ENCODE measurements around the gene TEX2. TPM values are rescaled to one million over a fixed set of nuclear protein-coding genes. Genes with fewer than 3 reads are reported as not detected.

The TEX2 gene
- total and polyA plus RNA-seq, 2 of the 13 experiments (the other 11 are each of a cell fraction or from before 2014, with no cell fraction given), result 21.4 to 37.7 TPM

DNA sequence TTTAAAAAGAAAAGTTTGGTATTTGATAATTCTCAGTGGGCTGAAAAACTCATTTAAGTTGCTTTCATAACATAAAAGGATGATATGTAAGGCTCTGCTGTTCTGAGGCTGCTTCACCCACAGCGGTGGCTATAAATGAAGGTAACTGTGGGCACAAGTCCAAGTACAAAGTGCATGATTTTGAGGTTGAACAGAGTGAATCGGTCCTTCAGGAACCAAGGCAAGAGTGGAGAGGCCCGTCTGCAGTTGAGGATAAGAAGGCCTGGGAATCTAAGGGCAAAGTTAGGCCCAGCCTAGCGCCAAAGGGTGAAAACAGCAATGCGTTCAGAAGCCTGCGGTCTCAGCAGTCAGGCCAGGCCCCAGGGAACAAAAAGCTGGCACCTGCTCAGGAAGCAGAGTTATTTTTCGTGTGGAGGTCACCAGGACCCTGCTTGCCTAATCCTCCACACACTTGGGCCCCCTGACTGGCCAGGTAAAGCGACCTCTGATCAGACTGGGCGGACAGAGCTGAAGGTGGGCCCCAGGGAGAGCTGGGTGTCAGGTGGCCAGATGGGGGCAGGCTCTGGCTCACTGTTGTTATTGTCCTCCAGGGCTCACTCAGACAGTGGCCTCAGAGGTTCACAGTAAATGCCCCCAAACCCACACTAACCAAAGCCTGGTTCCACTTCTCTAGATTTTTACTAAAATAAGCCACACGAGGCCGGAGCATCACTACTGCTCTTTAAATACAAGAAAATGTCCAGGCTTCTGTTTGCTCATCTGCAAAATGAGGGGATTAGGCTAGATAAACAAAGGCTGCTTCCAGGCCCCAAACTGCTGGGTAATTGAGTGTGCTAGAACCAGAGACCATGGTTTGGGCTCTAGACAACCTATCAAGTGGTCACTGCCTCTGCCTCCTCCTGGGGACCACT, 46.5 kb downstream of the TEX2 start (continued):
- TF ChIP-seq ZNF713 (CRISPR knock-in tag; IDR thresholded peaks at IDR 0.05) (no peak; the same call in none of the 2 replicates), KDM6A (CRISPR knock-in tag; IDR thresholded peaks at IDR 0.05; ENCODE audit: low read depth) (peak; percentile 98), CREM (IDR thresholded peaks at IDR 0.05) (peak; percentile 64; the same call in 1 of the 2 replicates), CREM (CRISPR knock-in tag; IDR thresholded peaks at IDR 0.05) (no peak), ZFX (CRISPR knock-in tag; IDR thresholded peaks at IDR 0.05; ENCODE audit: low read depth) (peak; percentile 98), ZNF282 (IDR thresholded peaks at IDR 0.05; ENCODE audit: partially characterized antibody) (no peak), TEAD3 (CRISPR knock-in tag; optimal IDR thresholded peaks at IDR 0.05; ENCODE audit: borderline replicate concordance) (peak; percentile 80), SCMH1 (CRISPR knock-in tag; IDR thresholded peaks at IDR 0.05; ENCODE audit: borderline replicate concordance) (no peak), ETV6 (CRISPR knock-in tag; conservative IDR thresholded peaks at IDR 0.05) (no peak; the same call in 1 of the 2 replicates), ZC3H4 (CRISPR knock-in tag; IDR thresholded peaks at IDR 0.05; ENCODE audit: borderline replicate concordance) (0 out of 2 replicates have a peak, but pooled peaks have one; percentile 56), PBX3 (CRISPR knock-in tag; IDR thresholded peaks at IDR 0.05; ENCODE audit: borderline replicate concordance) (no peak), AHR (CRISPR knock-in tag; IDR thresholded peaks at IDR 0.05) (peak; percentile 37; the same call in 1 of the 2 replicates), ELF4 (CRISPR knock-in tag; IDR thresholded peaks at IDR 0.05; ENCODE audit: borderline replicate concordance) (peak; percentile 76; the same call in 1 of the 2 replicates), HMGXB3 (CRISPR knock-in tag; IDR thresholded peaks at IDR 0.05; ENCODE audit: borderline replicate concordance) (peak; percentile 35; the same call in 1 of the 2 replicates)
- TF ChIP-seq, protein P1, sequence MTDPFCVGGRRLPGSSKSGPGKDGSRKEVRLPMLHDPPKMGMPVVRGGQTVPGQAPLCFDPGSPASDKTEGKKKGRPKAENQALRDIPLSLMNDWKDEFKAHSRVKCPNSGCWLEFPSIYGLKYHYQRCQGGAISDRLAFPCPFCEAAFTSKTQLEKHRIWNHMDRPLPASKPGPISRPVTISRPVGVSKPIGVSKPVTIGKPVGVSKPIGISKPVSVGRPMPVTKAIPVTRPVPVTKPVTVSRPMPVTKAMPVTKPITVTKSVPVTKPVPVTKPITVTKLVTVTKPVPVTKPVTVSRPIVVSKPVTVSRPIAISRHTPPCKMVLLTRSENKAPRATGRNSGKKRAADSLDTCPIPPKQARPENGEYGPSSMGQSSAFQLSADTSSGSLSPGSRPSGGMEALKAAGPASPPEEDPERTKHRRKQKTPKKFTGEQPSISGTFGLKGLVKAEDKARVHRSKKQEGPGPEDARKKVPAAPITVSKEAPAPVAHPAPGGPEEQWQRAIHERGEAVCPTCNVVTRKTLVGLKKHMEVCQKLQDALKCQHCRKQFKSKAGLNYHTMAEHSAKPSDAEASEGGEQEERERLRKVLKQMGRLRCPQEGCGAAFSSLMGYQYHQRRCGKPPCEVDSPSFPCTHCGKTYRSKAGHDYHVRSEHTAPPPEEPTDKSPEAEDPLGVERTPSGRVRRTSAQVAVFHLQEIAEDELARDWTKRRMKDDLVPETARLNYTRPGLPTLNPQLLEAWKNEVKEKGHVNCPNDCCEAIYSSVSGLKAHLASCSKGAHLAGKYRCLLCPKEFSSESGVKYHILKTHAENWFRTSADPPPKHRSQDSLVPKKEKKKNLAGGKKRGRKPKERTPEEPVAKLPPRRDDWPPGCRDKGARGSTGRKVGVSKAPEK (CRISPR knock-in tag; IDR thresholded peaks at IDR 0.05; ENCODE audit: borderline replicate concordance), result peak; percentile 94

All from HepG2 (cell line).